Tracheal epithelial cell (primary cell): ENCODE measurements around the gene MRPL58. TPM values are rescaled to one million over a fixed set of nuclear protein-coding genes. Genes with fewer than 3 reads are reported as not detected.

Experiments used
- total RNA-seq: library from RNA; depleted of rRNA; stranded (reverse); fragments of >200 nt; gene quantifications from 2 replicates; pipeline ENCODE4 v1.2.1, GENCODE V29; 2014

MRPL58 gene
- 27.7 and 33.7 TPM in 2 replicates for total RNA-seq

DNA sequence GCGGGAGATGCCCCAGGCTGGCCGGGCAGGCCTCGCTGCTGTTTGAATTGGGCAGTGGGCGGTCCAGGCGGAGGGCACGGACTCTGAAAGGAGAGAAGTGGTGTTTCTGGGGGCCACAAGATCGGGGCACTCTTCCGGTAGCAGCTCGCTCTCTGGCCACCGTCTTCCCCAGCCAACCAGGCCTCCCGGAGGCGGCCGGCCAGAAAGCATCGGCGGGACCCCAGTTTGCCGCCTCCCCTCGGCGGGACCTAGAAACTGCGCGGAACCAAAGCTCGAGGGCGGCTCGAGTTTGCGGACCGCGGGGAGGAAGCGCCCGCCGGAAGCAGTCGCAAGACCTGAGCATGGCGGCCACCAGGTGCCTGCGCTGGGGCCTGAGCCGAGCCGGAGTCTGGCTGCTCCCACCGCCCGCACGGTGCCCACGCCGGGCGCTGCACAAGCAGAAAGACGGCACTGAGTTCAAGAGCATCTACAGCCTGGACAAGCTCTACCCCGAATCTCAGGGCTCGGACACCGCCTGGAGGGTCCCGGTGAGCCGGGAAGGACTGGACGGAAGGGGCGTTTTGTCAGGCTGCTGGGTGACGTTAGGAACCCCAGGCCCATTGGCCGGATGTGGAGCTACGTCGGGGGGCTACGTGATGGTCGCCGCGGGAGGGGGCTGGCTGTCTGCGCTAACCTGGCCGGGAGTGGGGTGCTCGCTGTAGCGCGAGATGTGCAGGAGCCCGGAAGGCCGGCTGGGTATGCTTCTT, at the start of gene MRPL58:
Gene MRPL58 (plus strand): TSS at position 325 of the 746 bp plus-strand sequence. CDS start 17 bp downstream, at position 342.

DNA sequence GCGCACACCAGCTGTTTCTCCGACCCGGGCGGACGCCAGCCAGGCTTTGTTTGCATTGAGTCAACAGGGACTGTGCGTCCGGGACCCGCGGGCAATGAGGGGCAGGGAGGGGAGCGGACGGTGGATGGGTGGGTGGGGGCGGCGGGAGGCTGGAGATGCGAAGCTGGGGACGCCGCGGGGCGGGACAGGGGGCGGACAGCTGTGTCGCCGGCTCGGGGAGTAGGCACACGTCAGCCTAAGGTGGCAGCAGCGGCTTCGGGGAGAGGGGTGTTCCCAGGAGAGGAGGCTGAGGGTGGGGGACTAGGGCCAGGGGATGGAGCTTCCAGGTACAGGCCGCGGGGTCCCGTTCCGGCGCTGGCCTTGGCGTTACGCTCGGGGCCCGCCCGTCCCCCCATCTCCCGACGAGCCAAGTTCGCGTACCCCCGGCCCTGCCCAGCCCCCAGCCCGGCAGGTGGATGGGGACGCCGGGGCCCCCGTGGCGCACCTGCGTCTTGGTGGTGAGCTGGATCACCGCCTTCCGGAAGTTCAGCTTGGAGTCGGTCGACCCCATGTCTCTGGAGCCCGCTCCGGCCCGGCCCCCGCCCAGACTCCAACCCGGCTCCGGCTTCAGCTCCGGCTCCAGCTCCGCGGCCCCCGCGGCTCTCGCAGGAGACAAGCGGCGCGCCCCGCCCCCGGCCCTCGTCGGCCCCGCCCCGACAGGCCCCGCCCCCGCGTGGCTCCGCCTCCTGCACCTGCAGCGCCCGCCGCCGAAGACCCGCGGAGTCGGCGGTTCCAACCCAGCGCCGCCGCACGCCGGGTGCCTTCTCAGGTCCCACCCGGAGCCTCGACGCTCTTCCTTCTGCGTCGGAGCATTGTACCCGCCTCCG, 40.1 kb upstream of the MRPL58 start, which contains the start of gene HID1:
Gene HID1 (minus strand): TSS at position 653 of the 866 bp plus-strand sequence. CDS start 103 bp downstream, at position 550.

DNA sequence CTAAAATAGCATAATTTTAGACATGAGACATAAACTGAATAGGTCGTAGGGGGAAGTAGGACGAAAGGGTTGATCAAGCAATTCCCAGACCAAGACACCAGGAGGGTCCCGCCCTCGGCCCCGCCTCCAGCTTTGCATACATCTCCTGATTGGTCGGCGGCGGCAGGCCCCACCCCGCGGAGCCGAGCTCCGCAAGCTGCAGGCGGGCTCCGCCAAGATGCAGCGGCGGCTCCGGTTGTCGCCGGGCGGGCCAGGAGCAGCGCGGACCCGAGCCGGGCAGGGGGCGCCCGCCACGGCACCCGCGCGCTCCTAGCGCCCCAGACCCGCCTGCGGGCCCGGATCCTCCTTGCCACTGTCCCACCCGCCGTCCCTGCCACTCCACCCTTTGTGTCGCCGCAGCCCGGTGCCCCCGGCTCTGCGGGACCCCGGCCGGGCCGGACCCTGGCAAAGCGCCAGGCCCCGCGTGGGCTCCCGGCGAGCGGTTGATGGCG, 25.0 kb upstream of the MRPL58 start, which contains the start of gene CDR2L:
Gene CDR2L (plus strand): TSS at position 215 of the 491 bp plus-strand sequence. CDS start 412 bp downstream, outside the sequence.

DNA sequence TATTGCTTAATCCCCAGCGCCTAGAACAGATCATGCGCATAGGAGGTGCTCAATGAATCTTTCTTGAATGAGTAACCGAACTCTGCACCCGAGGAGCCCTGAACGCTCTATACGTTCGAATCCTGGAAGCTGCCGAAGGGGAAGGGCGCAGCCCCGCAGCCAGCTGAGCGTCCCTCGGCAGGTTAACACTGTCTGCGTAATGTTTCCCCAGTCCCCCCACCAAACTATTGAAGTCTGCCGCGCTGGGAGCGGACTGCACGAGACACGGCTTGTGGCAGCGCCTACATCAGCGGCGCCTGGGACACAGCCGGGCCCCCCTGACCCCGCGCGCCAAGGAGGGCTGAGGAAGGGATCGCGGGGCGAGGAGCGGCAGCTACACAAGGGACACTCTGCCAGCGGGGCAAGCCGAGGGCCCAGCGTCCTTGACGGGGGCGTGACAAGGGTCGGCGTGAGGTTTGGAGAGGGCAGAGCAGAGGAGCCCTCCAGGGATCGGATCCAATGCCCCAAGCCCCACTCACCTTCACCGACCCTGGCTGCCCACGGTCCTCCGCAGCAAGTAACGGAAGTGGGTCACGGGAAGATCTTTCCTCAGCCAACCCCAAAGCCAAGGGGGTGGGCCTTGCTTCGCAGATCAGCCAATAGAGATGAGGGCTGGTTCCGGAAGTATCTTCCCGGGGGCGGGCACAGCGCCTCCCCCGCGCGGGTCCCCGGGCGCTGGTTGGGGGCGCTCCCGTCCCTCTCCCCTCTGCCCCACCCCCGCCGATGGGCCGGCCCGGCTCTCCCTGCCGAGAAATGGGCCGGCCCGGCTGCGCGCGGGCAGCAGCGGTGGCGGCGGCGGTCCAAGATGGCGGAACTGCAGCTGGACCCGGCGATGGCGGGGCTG, 34.2 kb downstream of the MRPL58 start, which contains the start of the genes ATP5PD and KCTD2:
Gene ATP5PD (minus strand): TSS at position 563 of the 883 bp plus-strand sequence. CDS start 4,319 bp downstream, outside the sequence.
Gene KCTD2 (plus strand): TSS at position 819 of the 883 bp plus-strand sequence. CDS start 26 bp downstream, at position 845.

Other genes starting within 250 kb of the MRPL58 start
- 34.0 and 37.7 TPM in 2 replicates for gene NAT9, start 236.3 kb upstream of the MRPL58 start, total RNA-seq
- gene GRIN2C, start 152.8 kb upstream of the MRPL58 start, total RNA-seq = not detected in 2 replicates
- 32.0 and 43.7 TPM in 2 replicates for gene FDXR, start 139.7 kb upstream of the MRPL58 start, total RNA-seq
- 0.21 and 0.24 TPM in 2 replicates for gene FADS6, start 119.0 kb upstream of the MRPL58 start, total RNA-seq
- 1.3 and 1.9 TPM in 2 replicates for gene USH1G, start 89.4 kb upstream of the MRPL58 start, total RNA-seq
- gene OTOP2, start 88.4 kb upstream of the MRPL58 start, total RNA-seq = not detected in 2 replicates
- gene OTOP3, start 76.8 kb upstream of the MRPL58 start, total RNA-seq = not detected in 2 replicates
- gene HID1, start 39.9 kb upstream of the MRPL58 start, total RNA-seq = 2.4 and 3.4 TPM in 2 replicates
- 8.5 and 23.4 TPM in 2 replicates for gene CDR2L, start 25.0 kb upstream of the MRPL58 start, total RNA-seq
- gene ATP5PD, start 34.3 kb downstream of the MRPL58 start, total RNA-seq = 266 and 320 TPM in 2 replicates
- 8.7 and 10.4 TPM in 2 replicates for gene KCTD2, start 34.6 kb downstream of the MRPL58 start, total RNA-seq
- 23.1 and 37.3 TPM in 2 replicates for gene SLC16A5, start 75.3 kb downstream of the MRPL58 start, total RNA-seq
- 1.2 and 1.7 TPM in 2 replicates for gene ARMC7, start 97.3 kb downstream of the MRPL58 start, total RNA-seq
- gene NT5C, start 119.1 kb downstream of the MRPL58 start, total RNA-seq = 67.5 and 73.3 TPM in 2 replicates
- 256 and 280 TPM in 2 replicates for gene JPT1, start 141.8 kb downstream of the MRPL58 start, total RNA-seq
- gene SUMO2, start 170.3 kb downstream of the MRPL58 start, total RNA-seq = 100 and 101 TPM in 2 replicates
- 24.5 and 35.7 TPM in 2 replicates for gene NUP85, start 193.0 kb downstream of the MRPL58 start, total RNA-seq
- gene GGA3, start 248.9 kb downstream of the MRPL58 start, total RNA-seq = 9.6 and 18.1 TPM in 2 replicates
- 69.3 and 72.5 TPM in 2 replicates for gene MRPS7, start 249.2 kb downstream of the MRPL58 start, total RNA-seq